ENCODE data around the gene IL21R. TPM values are rescaled to one million over a fixed set of nuclear protein-coding genes. Genes with fewer than 3 reads are reported as not detected.

Gene IL21R
- total RNA-seq, 1 experiment from 2014 or later, result 3.8 TPM

DNA sequence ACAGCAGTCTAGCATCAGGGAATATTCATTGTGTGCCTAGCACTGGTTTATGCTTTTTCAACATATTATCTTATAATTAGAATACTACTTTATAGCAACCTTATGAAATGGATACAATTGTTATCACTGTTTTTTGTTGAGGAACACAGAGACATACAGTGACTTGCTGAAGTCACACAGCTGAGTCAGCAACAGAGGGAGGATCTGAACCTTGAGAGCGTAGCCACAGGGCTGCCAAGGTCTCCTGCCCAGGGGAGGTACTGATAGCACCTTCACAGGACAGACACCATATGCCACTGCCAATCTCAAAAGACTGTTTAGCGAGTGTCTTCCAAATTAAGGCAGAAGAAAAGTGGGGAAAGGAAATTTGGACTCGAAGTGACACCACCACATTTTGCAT, 84.8 kb downstream of the IL21R start:
- H3K27me3 ChIP-seq (ENCODE audit: insufficient read depth, low read depth), result no peaks in the 10 kb centered on the region
- TF ChIP-seq EZH2 (IDR thresholded peaks at IDR 0.05; ENCODE audit: low read depth), result no peak
- TF ChIP-seq, protein P1, sequence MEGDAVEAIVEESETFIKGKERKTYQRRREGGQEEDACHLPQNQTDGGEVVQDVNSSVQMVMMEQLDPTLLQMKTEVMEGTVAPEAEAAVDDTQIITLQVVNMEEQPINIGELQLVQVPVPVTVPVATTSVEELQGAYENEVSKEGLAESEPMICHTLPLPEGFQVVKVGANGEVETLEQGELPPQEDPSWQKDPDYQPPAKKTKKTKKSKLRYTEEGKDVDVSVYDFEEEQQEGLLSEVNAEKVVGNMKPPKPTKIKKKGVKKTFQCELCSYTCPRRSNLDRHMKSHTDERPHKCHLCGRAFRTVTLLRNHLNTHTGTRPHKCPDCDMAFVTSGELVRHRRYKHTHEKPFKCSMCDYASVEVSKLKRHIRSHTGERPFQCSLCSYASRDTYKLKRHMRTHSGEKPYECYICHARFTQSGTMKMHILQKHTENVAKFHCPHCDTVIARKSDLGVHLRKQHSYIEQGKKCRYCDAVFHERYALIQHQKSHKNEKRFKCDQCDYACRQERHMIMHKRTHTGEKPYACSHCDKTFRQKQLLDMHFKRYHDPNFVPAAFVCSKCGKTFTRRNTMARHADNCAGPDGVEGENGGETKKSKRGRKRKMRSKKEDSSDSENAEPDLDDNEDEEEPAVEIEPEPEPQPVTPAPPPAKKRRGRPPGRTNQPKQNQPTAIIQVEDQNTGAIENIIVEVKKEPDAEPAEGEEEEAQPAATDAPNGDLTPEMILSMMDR (conservative IDR thresholded peaks at IDR 0.05), result no peak
- no TSS peak for BruUV-seq (replicated peaks)
- H2AFZ ChIP-seq, result no peak overlapping the region
- no peaks in the 10 kb centered on the region for H3K79me2 ChIP-seq (ENCODE audit: low read depth)
- peaks cover 41% of the 10 kb centered on the region; the same call in 1 of the 2 replicates for H3K36me3 ChIP-seq (ENCODE audit: low read depth)
- intact Hi-C loops (cut with micrococcal nuclease; ENCODE audit: unreplicated experiment), result no loop called here
- H3K4me1 ChIP-seq (replicated peaks; ENCODE audit: insufficient read depth), result no peaks in the 10 kb centered on the region
- H3K27ac ChIP-seq, result no peak overlapping the region
- H3K9me3 ChIP-seq (ENCODE audit: insufficient read depth, low read depth), result no peaks in the 10 kb centered on the region
- H3K4me2 ChIP-seq, result no peak overlapping the region
- no peaks in the 10 kb centered on the region for H3F3A ChIP-seq (ENCODE audit: insufficient read depth, low read depth)
- no peaks in the 10 kb centered on the region for H4K20me1 ChIP-seq (ENCODE audit: insufficient read depth)
- no peaks in the 10 kb centered on the region for H3K9me2 ChIP-seq (ENCODE audit: insufficient read depth)
- ChIA-PET POLR2A (ENCODE audit: unreplicated experiment) (no interaction called here), CTCF (no interaction called here)
- no peak overlapping the region for H3K4me3 ChIP-seq
- DNase-seq, result no peak

DNA sequence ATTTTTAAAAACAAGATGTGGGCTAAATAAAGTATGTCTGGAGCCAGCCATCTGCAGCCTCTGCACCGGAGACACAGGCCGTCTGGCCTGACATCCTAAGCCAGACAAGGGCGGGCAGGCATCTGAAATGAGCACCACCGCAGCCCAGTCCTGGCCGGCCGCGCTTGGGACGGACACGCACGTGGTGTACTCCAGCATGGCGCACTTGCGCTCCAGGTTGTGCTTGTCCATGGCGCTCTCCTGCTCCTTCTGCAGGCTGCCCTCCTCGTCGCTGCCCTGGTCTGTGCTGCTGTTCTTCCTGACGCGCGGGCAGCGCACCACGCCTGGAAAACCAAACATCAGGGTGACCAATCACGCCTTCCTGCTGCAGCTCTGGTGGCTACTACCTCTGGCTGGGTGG, 87.4 kb downstream of the IL21R start:
- POLR2A ChIA-PET (ENCODE audit: unreplicated experiment), result no interaction called here

GRCh38 chr16:27489906-27490305, 87.9 kb downstream of the IL21R start:
- Histone ChIP-seq H3K27ac (no peak overlapping the region), H3F3A (ENCODE audit: insufficient read depth, low read depth) (no peaks in the 10 kb centered on the region), H3K9me3 (ENCODE audit: insufficient read depth, low read depth) (no peaks in the 10 kb centered on the region), H3K36me3 (ENCODE audit: low read depth) (peaks cover 23% of the 10 kb centered on the region), H3K27me3 (ENCODE audit: insufficient read depth, low read depth) (no peaks in the 10 kb centered on the region), H3K4me3 (no peak overlapping the region), H3K4me1 (replicated peaks; ENCODE audit: insufficient read depth) (no peaks in the 10 kb centered on the region), H2AFZ (no peak overlapping the region), H3K9me2 (ENCODE audit: insufficient read depth) (no peaks in the 10 kb centered on the region), H3K4me2 (no peak overlapping the region), H4K20me1 (ENCODE audit: insufficient read depth) (no peaks in the 10 kb centered on the region), H3K79me2 (ENCODE audit: low read depth) (no peaks in the 10 kb centered on the region)
- POLR2A ChIA-PET (ENCODE audit: unreplicated experiment), result no interaction called here
- no peak for DNase-seq
- BruUV-seq (replicated peaks), result no TSS peak
- CTCF ChIA-PET, result no interaction called here
- intact Hi-C loops (cut with micrococcal nuclease; ENCODE audit: unreplicated experiment), result no loop called here
- TF ChIP-seq, protein P1 (conservative IDR thresholded peaks at IDR 0.05), result no peak
- TF ChIP-seq EZH2 (IDR thresholded peaks at IDR 0.05; ENCODE audit: low read depth), result no peak

More for the DNA sequence above, 87.4 kb downstream of the IL21R start:
- no peak overlapping the region for H3K4me3 ChIP-seq
- peaks cover 24% of the 10 kb centered on the region for H3K36me3 ChIP-seq (ENCODE audit: low read depth)
- H4K20me1 ChIP-seq (ENCODE audit: insufficient read depth), result no peaks in the 10 kb centered on the region
- H3K27me3 ChIP-seq (ENCODE audit: insufficient read depth, low read depth), result no peaks in the 10 kb centered on the region
- TF ChIP-seq EZH2 (IDR thresholded peaks at IDR 0.05; ENCODE audit: low read depth), result no peak
- TF ChIP-seq, protein P1 (conservative IDR thresholded peaks at IDR 0.05), result no peak
- intact Hi-C loops (cut with micrococcal nuclease; ENCODE audit: unreplicated experiment), result no loop called here
- no peaks in the 10 kb centered on the region for H3K9me3 ChIP-seq (ENCODE audit: insufficient read depth, low read depth)
- no peak overlapping the region for H2AFZ ChIP-seq
- H3K79me2 ChIP-seq (ENCODE audit: low read depth), result no peaks in the 10 kb centered on the region
- CTCF ChIA-PET, result no interaction called here
- no TSS peak for BruUV-seq (replicated peaks)
- H3K9me2 ChIP-seq (ENCODE audit: insufficient read depth), result no peaks in the 10 kb centered on the region
- no peak overlapping the region for H3K4me2 ChIP-seq
- H3F3A ChIP-seq (ENCODE audit: insufficient read depth, low read depth), result no peaks in the 10 kb centered on the region
- H3K27ac ChIP-seq, result no peak overlapping the region
- DNase-seq, result no peak
- H3K4me1 ChIP-seq (replicated peaks; ENCODE audit: insufficient read depth), result no peaks in the 10 kb centered on the region
